Tibial nerve (tissue), 4 donors: ENCODE results near the gene RBAK.

Experiments
- EP300 ChIP-seq, 2 donors: sonication (generic); formaldehyde crosslinking; IDR thresholded peaks; one replicate each; pipeline ENCODE4 v1.6.1; 2017; ENCODE audit warnings: antibody characterized with exemption in 2 of 2, mild to moderate bottlenecking in 1 of 2
- POLR2A ChIP-seq, 2 donors: fragments of 450-650 bp; IDR thresholded peaks; one replicate each; pipeline ENCODE4 v1.6.1; 2017; ENCODE audit warnings: antibody characterized with exemption in 2 of 2, mild to moderate bottlenecking in 2 of 2, moderate library complexity in 2 of 2
- TF ChIP-seq, protein P1 (sequence below), 5 experiments: fragments of 200-600 bp in 3 of 5; fragments of 450-650 bp in 2 of 5; sonication (generic) in 3 of 5; IDR thresholded peaks; one replicate each; pipeline ENCODE4 v1.5.1; 2016 to 2019; ENCODE audit warnings: antibody characterized with exemption in 5 of 5, mild to moderate bottlenecking in 3 of 5, moderate library complexity in 2 of 5

DNA sequence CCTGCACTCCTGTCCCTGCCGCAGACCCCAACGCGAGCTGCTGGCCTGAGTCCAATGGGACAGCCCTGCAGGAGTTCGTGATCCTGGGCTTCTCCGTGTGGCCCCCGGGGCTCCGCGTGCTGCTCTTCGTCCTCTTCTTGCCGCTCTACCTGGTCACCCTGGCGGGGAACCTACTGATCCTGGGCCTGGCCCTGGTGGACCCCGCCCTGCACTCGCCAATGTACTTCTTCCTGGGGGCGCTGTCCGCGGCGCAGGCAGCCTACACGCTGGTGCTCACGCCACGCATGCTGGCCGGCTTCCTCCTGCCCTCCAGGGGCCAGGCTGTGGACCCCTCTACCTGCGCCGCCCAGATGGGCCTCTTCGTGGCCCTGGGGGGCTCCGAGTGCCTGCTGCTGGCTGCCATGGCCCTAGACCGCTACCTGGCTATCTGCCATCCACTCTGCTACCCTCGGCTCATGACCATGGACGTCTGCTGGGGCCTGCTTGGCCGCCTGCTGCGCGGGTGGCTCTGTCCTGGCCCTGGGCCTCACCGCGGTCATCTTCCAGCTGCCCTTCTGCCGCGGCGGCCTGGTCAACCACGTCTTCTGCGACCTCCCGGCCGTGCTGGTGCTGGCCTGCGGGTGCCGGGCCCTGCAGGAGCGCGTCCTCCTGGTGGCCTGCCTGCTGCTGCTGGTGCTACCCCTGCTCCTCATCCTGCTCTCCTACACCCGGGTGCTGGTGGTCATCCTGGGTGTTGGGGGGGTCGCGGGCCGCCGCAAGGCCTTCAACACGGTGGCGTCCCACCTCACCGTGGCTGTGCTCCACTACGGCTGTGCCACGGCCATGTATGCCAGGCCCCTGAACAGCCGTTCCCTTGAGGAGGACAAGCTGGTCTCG lies 71.7 kb downstream of the RBAK start:
- TF ChIP-seq, protein P1, sequence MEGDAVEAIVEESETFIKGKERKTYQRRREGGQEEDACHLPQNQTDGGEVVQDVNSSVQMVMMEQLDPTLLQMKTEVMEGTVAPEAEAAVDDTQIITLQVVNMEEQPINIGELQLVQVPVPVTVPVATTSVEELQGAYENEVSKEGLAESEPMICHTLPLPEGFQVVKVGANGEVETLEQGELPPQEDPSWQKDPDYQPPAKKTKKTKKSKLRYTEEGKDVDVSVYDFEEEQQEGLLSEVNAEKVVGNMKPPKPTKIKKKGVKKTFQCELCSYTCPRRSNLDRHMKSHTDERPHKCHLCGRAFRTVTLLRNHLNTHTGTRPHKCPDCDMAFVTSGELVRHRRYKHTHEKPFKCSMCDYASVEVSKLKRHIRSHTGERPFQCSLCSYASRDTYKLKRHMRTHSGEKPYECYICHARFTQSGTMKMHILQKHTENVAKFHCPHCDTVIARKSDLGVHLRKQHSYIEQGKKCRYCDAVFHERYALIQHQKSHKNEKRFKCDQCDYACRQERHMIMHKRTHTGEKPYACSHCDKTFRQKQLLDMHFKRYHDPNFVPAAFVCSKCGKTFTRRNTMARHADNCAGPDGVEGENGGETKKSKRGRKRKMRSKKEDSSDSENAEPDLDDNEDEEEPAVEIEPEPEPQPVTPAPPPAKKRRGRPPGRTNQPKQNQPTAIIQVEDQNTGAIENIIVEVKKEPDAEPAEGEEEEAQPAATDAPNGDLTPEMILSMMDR (IDR thresholded peaks at IDR 0.05): no peak
- TF ChIP-seq POLR2A (IDR thresholded peaks at IDR 0.05) (no peak), EP300 (IDR thresholded peaks at IDR 0.05) (no peak)
